ENCODE measurements around the gene PITPNB.

DNA sequence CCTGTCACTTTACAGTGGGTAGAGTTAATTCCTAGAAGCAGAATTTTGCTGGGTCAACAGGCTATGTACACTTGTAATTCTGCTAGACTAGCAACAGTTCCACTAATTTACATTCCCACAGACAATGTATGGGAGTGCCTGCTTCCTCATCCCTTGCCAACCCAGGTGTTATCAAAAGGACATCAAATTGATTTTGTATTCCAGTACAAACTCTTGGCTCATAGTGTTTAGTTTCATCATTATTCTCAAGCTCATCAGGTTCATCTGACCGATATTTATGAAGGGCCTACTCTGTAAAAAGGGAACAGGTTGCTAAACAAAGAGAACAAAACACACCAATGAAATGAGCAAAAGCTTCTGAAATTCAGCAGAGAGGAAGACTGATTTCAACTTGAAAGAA is 30.7 kb downstream of the PITPNB start:
- TF ChIP-seq, protein P1, sequence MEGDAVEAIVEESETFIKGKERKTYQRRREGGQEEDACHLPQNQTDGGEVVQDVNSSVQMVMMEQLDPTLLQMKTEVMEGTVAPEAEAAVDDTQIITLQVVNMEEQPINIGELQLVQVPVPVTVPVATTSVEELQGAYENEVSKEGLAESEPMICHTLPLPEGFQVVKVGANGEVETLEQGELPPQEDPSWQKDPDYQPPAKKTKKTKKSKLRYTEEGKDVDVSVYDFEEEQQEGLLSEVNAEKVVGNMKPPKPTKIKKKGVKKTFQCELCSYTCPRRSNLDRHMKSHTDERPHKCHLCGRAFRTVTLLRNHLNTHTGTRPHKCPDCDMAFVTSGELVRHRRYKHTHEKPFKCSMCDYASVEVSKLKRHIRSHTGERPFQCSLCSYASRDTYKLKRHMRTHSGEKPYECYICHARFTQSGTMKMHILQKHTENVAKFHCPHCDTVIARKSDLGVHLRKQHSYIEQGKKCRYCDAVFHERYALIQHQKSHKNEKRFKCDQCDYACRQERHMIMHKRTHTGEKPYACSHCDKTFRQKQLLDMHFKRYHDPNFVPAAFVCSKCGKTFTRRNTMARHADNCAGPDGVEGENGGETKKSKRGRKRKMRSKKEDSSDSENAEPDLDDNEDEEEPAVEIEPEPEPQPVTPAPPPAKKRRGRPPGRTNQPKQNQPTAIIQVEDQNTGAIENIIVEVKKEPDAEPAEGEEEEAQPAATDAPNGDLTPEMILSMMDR (IDR thresholded peaks at IDR 0.05; ENCODE audit: low read depth, low read length), result no peak
- no peak for TF ChIP-seq EZH2phosphoT487 (IDR thresholded peaks at IDR 0.05; ENCODE audit: low read depth)

Measured in OCI-LY3 (cell line).